Measurements from ENCODE around the gene MT1X. TPM values are rescaled to one million over a fixed set of nuclear protein-coding genes. Genes with fewer than 3 reads are reported as not detected.

MT1X gene
- total and polyA plus RNA-seq, 4 donors, result 213 to 3,979 (median 1,403) TPM

- TF ChIP-seq CTCF (IDR thresholded peaks at IDR 0.05; ENCODE audit: low read depth, low read length, missing input control) (no peak), FOXA1 (IDR thresholded peaks at IDR 0.05) (no peak), JUND (IDR thresholded peaks at IDR 0.05) (no peak), NR2F2 (IDR thresholded peaks at IDR 0.05) (no peak), RXRA (IDR thresholded peaks at IDR 0.05) (no peak), EGR1 (IDR thresholded peaks at IDR 0.05; ENCODE audit: low read depth in 2 of 2) (no peak), HNF4G (IDR thresholded peaks at IDR 0.05) (no peak), GABPA (IDR thresholded peaks at IDR 0.05 in 1 of 2, conservative IDR thresholded peaks at IDR 0.05 in 1 of 2) (no peak), ATF3 (IDR thresholded peaks at IDR 0.05) (no peak)
Measured at GRCh38 chr16:56690420-56691122, 8.3 kb downstream of the MT1X start (continued).

GRCh38 chr16:56691885-56692284, 9.6 kb downstream of the MT1X start:
- Histone ChIP-seq H3K27ac (ENCODE audit: low read depth in 1 of 2, low read length in 2 of 2) (no peak overlapping the region), H3K27me3 (ENCODE audit: control insufficient read depth in 4 of 4, insufficient read depth in 4 of 4, low read length in 3 of 4) (no peaks in the 10 kb centered on the region), H3K4me1 (ENCODE audit: control insufficient read depth in 4 of 4, insufficient read depth in 4 of 4, low read length in 3 of 4) (no peaks in the 10 kb centered on the region), H3K4me3 (ENCODE audit: low read depth in 1 of 3, low read length in 3 of 3) (no peak overlapping the region), H3K9ac (ENCODE audit: low read depth in 1 of 2, low read length in 2 of 2) (no peak overlapping the region), H3K9me3 (ENCODE audit: control insufficient read depth in 4 of 4, low read length in 3 of 4) (no peaks in the 10 kb centered on the region), H3K36me3 (ENCODE audit: control insufficient read depth in 4 of 4, insufficient read depth in 3 of 4, low read depth in 1 of 4, low read length in 3 of 4) (no peaks in the 10 kb centered on the region)
- TF ChIP-seq RAD21 (IDR thresholded peaks at IDR 0.05) (no peak), FOXA2 (IDR thresholded peaks at IDR 0.05) (no peak), JUND (IDR thresholded peaks at IDR 0.05) (no peak), EGR1 (IDR thresholded peaks at IDR 0.05; ENCODE audit: low read depth in 2 of 2) (no peak), RXRA (IDR thresholded peaks at IDR 0.05) (no peak), REST (IDR thresholded peaks at IDR 0.05) (no peak), FOXA1 (IDR thresholded peaks at IDR 0.05) (no peak), NR2F2 (IDR thresholded peaks at IDR 0.05) (no peak), HNF4A (conservative IDR thresholded peaks at IDR 0.05) (no peak), ZBTB33 (IDR thresholded peaks at IDR 0.05) (no peak), HNF4G (IDR thresholded peaks at IDR 0.05) (no peak), CTCF (IDR thresholded peaks at IDR 0.05; ENCODE audit: low read depth, low read length, missing input control) (no peak), TAF1 (conservative IDR thresholded peaks at IDR 0.05) (no peak), GABPA (IDR thresholded peaks at IDR 0.05 in 1 of 2, conservative IDR thresholded peaks at IDR 0.05 in 1 of 2) (no peak), MAX (IDR thresholded peaks at IDR 0.05) (no peak), YY1 (IDR thresholded peaks at IDR 0.05) (no peak)
- 81% methylated on average over 4 of the region's 4 CpGs for WGBS
- no peak for DNase-seq (ENCODE audit: low spot score)
